Liver (tissue), 9 donors: Measurements from ENCODE around the gene PDE4D. TPM values are rescaled to one million over a fixed set of nuclear protein-coding genes. Genes with fewer than 3 reads are reported as not detected.

Source experiments
- DNase-seq: peaks from one replicate; pipeline ENCODE4 v3.0.0-alpha.2; 2017; ENCODE audit warnings: low spot score
- H3K27ac ChIP-seq, 2 donors: one replicate each; pipeline ENCODE4 v1.7.0; 2013; ENCODE audit warnings: inconsistent platforms in 2 of 2, low read length in 2 of 2, control low read depth in 1 of 2, low read depth in 1 of 2, mild to moderate bottlenecking in 1 of 2
- H3K27me3 ChIP-seq, 4 donors: one replicate each; pipeline versions ENCODE4 v1.6.1 to v1.7.0; 2013; ENCODE audit warnings: low read length in 3 of 4, inconsistent platforms in 1 of 4, mild to moderate bottlenecking in 1 of 4, moderate library complexity in 1 of 4; ENCODE audit not compliant: control insufficient read depth in 4 of 4, insufficient read depth in 4 of 4
- H3K36me3 ChIP-seq, 4 donors: one replicate each; pipeline versions ENCODE4 v1.6.1 to v1.7.0; 2013; ENCODE audit warnings: low read length in 3 of 4, mild to moderate bottlenecking in 3 of 4, low read depth in 1 of 4, moderate library complexity in 1 of 4; ENCODE audit not compliant: control insufficient read depth in 4 of 4, insufficient read depth in 3 of 4
- H3K4me1 ChIP-seq, 4 donors: one replicate each; pipeline versions ENCODE4 v1.6.1 to v1.7.0; 2013; ENCODE audit warnings: low read length in 3 of 4, mild to moderate bottlenecking in 3 of 4, moderate library complexity in 1 of 4; ENCODE audit not compliant: control insufficient read depth in 4 of 4, insufficient read depth in 4 of 4
- H3K4me3 ChIP-seq, 3 donors: one replicate each; pipeline versions ENCODE4 v1.6.1 to v1.7.0; 2013; ENCODE audit warnings: low read length in 3 of 3, control low read depth in 1 of 3, low read depth in 1 of 3, mild to moderate bottlenecking in 1 of 3
- H3K9ac ChIP-seq, 2 donors: one replicate each; pipeline ENCODE4 v1.7.0; 2013; ENCODE audit warnings: low read length in 2 of 2, mild to moderate bottlenecking in 2 of 2, moderate library complexity in 2 of 2, control low read depth in 1 of 2, low read depth in 1 of 2
- H3K9me3 ChIP-seq, 4 donors: one replicate each; pipeline versions ENCODE4 v1.6.1 to v1.7.0; 2013; ENCODE audit warnings: low read length in 3 of 4; ENCODE audit not compliant: control insufficient read depth in 4 of 4
- ATF3 ChIP-seq: IDR thresholded peaks from 2 replicates; pipeline ENCODE4 v1.6.1; 2016; ENCODE audit warnings: antibody characterized with exemption
- EGR1 ChIP-seq, 2 donors: IDR thresholded peaks; 2 replicates each; pipeline ENCODE4 v1.6.1; 2016 to 2018; ENCODE audit warnings: antibody characterized with exemption in 2 of 2, low read depth in 2 of 2
- FOXA1 ChIP-seq: IDR thresholded peaks from 2 replicates; pipeline ENCODE4 v1.6.1; 2016; ENCODE audit warnings: antibody characterized with exemption
- FOXA2 ChIP-seq: IDR thresholded peaks from 2 replicates; pipeline ENCODE4 v1.6.1; 2016; ENCODE audit warnings: antibody characterized with exemption
- GABPA ChIP-seq, 2 donors: IDR thresholded peaks in 1 of 2; conservative IDR thresholded peaks in 1 of 2; 2 replicates each; pipeline ENCODE4 v1.6.1; 2016; ENCODE audit warnings: antibody characterized with exemption in 2 of 2, mild to moderate bottlenecking in 1 of 2, moderate library complexity in 1 of 2
- HNF4A ChIP-seq, 2 donors: conservative IDR thresholded peaks; 2 replicates each; pipeline ENCODE4 v1.6.1; 2016; ENCODE audit warnings: antibody characterized with exemption in 2 of 2, mild to moderate bottlenecking in 2 of 2
- HNF4G ChIP-seq: IDR thresholded peaks from 2 replicates; pipeline ENCODE4 v1.6.1; 2016; ENCODE audit warnings: antibody characterized with exemption
- JUND ChIP-seq, 2 donors: IDR thresholded peaks; 2 replicates each; pipeline ENCODE4 v1.6.1; 2016; ENCODE audit warnings: antibody characterized with exemption in 2 of 2
- MAX ChIP-seq: IDR thresholded peaks from 2 replicates; pipeline ENCODE4 v1.6.1; 2016; ENCODE audit warnings: antibody characterized with exemption
- NR2F2 ChIP-seq: IDR thresholded peaks from 2 replicates; pipeline ENCODE4 v1.6.1; 2016; ENCODE audit warnings: antibody characterized with exemption
- RAD21 ChIP-seq, 2 donors: IDR thresholded peaks; 2 replicates each; pipeline ENCODE4 v1.6.1; 2016; ENCODE audit warnings: antibody characterized with exemption in 2 of 2, mild to moderate bottlenecking in 2 of 2
- RXRA ChIP-seq, 2 donors: IDR thresholded peaks; 2 replicates each; pipeline ENCODE4 v1.6.1; 2017 to 2018; ENCODE audit warnings: antibody characterized with exemption in 2 of 2, mild to moderate bottlenecking in 1 of 2
- SP1 ChIP-seq: IDR thresholded peaks from 2 replicates; pipeline ENCODE4 v1.6.1; 2018; ENCODE audit warnings: antibody characterized with exemption, mild to moderate bottlenecking
- TAF1 ChIP-seq: conservative IDR thresholded peaks from 2 replicates; pipeline ENCODE4 v1.6.1; 2016; ENCODE audit warnings: antibody characterized with exemption, mild to moderate bottlenecking
- YY1 ChIP-seq: IDR thresholded peaks from 2 replicates; pipeline ENCODE4 v1.6.1; 2016; ENCODE audit warnings: antibody characterized with exemption, mild to moderate bottlenecking
- ZBTB33 ChIP-seq: IDR thresholded peaks from 2 replicates; pipeline ENCODE4 v1.6.1; 2016; ENCODE audit warnings: antibody characterized with exemption
- WGBS: extraction: QIAGEN DNeasy Blood & Tissue Kit; methylation state at CpG from one replicate; pipeline ENCODE4 v1.1.7; 2013; 5-methylcytosine and 5-hydroxymethylcytosine counted together
- polyA plus RNA-seq, 2 donors: library from polyadenylated mRNA; stranded (reverse) in 1 of 2; unstranded in 1 of 2; fragments of 200-250 nt in 1 of 2; fragments of >200 nt in 1 of 2; fragmentation: Nextera tagmentation in 1 of 2; extraction: Ambion mirVana in 1 of 2; gene quantifications; one replicate each; pipeline versions ENCODE4 v1.2.1 to v1.2.3, GENCODE V29; 2013 to 2015
- total RNA-seq, 2 donors: library from RNA; depleted of rRNA; stranded (reverse); fragments of >200 nt; gene quantifications; one replicate each; pipeline ENCODE4 v1.2.3, GENCODE V29; 2014
- TF ChIP-seq, protein P1 (sequence below): IDR thresholded peaks from 2 replicates; pipeline ENCODE4 v1.6.1; 2016; ENCODE audit warnings: antibody characterized with exemption, mild to moderate bottlenecking
- TF ChIP-seq, protein P2 (sequence below): fragments of 150-350 bp; IDR thresholded peaks from 2 replicates; pipeline ENCODE4 v1.5.1; 2017; ENCODE audit warnings: improper control_type of control experiment, low read depth, low read length; ENCODE audit not compliant: missing input control
- donor health status: healthy.
- donor health status: healthy.
- donor health status: healthy.
- donor health status: healthy.
- donor health status: healthy.

The PDE4D gene
- total and polyA plus RNA-seq, 4 donors, result 0.67 to 11.9 (median 6.5) TPM

DNA sequence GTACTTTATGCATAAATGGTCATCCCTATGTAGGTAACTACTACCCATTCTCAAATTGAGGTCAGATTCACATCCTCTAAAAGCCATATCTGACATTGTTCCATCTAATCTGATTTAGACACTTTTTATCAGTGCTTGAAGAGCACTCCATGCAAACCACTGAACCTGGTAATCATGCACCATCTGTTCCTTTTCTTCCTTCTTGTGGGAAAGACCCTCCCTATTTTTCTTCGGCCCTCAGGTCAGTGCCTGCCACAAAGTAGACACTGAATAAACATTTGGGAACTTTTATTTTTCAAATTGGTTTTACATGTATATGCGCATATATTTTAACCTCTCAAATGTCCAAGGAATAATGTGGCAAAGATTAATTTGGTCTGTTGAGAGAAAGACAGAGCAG is 26.0 kb upstream of the PDE4D start (continued):
- TF ChIP-seq, protein P1, sequence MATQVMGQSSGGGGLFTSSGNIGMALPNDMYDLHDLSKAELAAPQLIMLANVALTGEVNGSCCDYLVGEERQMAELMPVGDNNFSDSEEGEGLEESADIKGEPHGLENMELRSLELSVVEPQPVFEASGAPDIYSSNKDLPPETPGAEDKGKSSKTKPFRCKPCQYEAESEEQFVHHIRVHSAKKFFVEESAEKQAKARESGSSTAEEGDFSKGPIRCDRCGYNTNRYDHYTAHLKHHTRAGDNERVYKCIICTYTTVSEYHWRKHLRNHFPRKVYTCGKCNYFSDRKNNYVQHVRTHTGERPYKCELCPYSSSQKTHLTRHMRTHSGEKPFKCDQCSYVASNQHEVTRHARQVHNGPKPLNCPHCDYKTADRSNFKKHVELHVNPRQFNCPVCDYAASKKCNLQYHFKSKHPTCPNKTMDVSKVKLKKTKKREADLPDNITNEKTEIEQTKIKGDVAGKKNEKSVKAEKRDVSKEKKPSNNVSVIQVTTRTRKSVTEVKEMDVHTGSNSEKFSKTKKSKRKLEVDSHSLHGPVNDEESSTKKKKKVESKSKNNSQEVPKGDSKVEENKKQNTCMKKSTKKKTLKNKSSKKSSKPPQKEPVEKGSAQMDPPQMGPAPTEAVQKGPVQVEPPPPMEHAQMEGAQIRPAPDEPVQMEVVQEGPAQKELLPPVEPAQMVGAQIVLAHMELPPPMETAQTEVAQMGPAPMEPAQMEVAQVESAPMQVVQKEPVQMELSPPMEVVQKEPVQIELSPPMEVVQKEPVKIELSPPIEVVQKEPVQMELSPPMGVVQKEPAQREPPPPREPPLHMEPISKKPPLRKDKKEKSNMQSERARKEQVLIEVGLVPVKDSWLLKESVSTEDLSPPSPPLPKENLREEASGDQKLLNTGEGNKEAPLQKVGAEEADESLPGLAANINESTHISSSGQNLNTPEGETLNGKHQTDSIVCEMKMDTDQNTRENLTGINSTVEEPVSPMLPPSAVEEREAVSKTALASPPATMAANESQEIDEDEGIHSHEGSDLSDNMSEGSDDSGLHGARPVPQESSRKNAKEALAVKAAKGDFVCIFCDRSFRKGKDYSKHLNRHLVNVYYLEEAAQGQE, result no peak
- TF ChIP-seq RXRA (IDR thresholded peaks at IDR 0.05) (no peak), ATF3 (no peak), NR2F2 (no peak)

DNA sequence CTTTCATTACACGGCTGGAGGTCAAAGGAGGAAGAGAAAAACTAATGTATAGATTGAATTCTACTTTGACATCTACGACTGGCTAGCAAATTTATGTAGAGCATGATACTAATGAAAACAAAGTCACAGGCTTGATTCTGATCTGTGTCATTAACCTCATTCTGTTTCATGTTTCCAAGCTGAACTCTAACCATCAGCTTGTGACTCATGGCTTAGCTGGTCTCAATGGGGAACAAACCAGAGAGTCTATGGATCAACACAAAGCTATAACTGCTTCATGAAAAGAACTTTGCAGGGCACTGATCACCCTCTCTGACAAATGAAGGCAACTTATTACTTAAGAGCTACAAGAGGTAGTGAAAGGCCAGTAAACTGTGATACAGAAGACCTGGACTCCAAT is 23.6 kb upstream of the PDE4D start:
- no peak for TF ChIP-seq FOXA2
- no peak for TF ChIP-seq ZBTB33
- no peak for TF ChIP-seq GABPA (IDR thresholded peaks at IDR 0.05 in 1 of 2, conservative IDR thresholded peaks at IDR 0.05 in 1 of 2)
- no peak for TF ChIP-seq EGR1 (IDR thresholded peaks at IDR 0.05; ENCODE audit: low read depth in 2 of 2)
- Histone ChIP-seq H3K4me1 (no peaks in the 10 kb centered on the region), H3K27me3 (no peaks in the 10 kb centered on the region), H3K9me3 (no peaks in the 10 kb centered on the region), H3K4me3 (no peak overlapping the region), H3K27ac (no peak overlapping the region), H3K9ac (no peak overlapping the region), H3K36me3 (no peaks in the 10 kb centered on the region)
- WGBS, result 69% methylated on average over 2 of the region's 2 CpGs
- DNase-seq, result no peak

DNA sequence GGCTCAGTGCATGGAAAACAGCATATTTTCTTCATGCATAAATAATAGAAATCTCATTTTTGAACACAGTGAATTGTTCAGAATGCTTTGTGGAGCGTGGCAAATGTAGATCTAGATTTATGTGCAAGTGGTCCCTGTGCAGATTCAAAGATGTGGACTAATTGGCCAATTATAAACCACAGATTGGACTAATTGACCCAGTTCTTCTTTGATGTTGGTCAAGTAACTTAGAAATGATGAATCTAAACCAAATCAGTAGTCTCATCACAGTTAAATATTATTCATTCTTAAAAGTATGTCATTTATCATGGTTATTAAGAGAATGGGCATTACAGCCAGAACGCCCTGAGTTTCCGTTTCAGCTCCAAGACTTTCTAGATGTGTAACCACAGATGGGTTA is 11.7 kb upstream of the PDE4D start:
- Histone ChIP-seq H3K9me3 (no peaks in the 10 kb centered on the region), H3K4me1 (no peaks in the 10 kb centered on the region), H3K4me3 (no peak overlapping the region), H3K9ac (no peak overlapping the region), H3K27ac (no peak overlapping the region), H3K27me3 (peaks cover 0 to 5% (median 0%) of the 10 kb centered on the region in 4 donors), H3K36me3 (no peaks in the 10 kb centered on the region)
- DNase-seq, result no peak
- WGBS, result 77% methylated on average over 3 of the region's 3 CpGs
- no peak for TF ChIP-seq JUND (IDR thresholded peaks at IDR 0.05)
- TF ChIP-seq RAD21 (IDR thresholded peaks at IDR 0.05), result no peak
- no peak for TF ChIP-seq MAX
- no peak for TF ChIP-seq YY1
- no peak for TF ChIP-seq SP1
- no peak for TF ChIP-seq HNF4G
- TF ChIP-seq EGR1 (IDR thresholded peaks at IDR 0.05; ENCODE audit: low read depth in 2 of 2), result no peak
- no peak for TF ChIP-seq TAF1
- TF ChIP-seq, protein P1, result no peak
- TF ChIP-seq, protein P2, sequence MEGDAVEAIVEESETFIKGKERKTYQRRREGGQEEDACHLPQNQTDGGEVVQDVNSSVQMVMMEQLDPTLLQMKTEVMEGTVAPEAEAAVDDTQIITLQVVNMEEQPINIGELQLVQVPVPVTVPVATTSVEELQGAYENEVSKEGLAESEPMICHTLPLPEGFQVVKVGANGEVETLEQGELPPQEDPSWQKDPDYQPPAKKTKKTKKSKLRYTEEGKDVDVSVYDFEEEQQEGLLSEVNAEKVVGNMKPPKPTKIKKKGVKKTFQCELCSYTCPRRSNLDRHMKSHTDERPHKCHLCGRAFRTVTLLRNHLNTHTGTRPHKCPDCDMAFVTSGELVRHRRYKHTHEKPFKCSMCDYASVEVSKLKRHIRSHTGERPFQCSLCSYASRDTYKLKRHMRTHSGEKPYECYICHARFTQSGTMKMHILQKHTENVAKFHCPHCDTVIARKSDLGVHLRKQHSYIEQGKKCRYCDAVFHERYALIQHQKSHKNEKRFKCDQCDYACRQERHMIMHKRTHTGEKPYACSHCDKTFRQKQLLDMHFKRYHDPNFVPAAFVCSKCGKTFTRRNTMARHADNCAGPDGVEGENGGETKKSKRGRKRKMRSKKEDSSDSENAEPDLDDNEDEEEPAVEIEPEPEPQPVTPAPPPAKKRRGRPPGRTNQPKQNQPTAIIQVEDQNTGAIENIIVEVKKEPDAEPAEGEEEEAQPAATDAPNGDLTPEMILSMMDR, result no peak
- TF ChIP-seq NR2F2, result no peak
- no peak for TF ChIP-seq RXRA (IDR thresholded peaks at IDR 0.05)
- no peak for TF ChIP-seq FOXA1
- TF ChIP-seq HNF4A (conservative IDR thresholded peaks at IDR 0.05), result no peak
- no peak for TF ChIP-seq GABPA (IDR thresholded peaks at IDR 0.05 in 1 of 2, conservative IDR thresholded peaks at IDR 0.05 in 1 of 2)
